GM10248 (cell line): ENCODE measurements around the gene RASEF.

Source experiments
- CTCF ChIA-PET: fragments of 300-600 bp; sonication (Branson Sonifier 250); formaldehyde crosslinking; extraction: SDS; loops from one replicate; lab custom pipeline; 2021; ENCODE audit warnings: antibody characterized with exemption; lab: Yijun Ruan, JAX
- POLR2A ChIA-PET: fragments of 350-650 bp; sonication (Branson Sonifier 250); formaldehyde crosslinking; extraction: SDS; loops from one replicate; lab custom pipeline; 2020; ENCODE audit warnings: antibody characterized with exemption; lab: Yijun Ruan, JAX
- DNase-seq: peaks from one replicate; pipeline ENCODE4 v3.0.0; 2012; ENCODE audit errors: extremely low spot score
- CTCF ChIP-seq: IDR thresholded peaks from 2 replicates; pipeline ENCODE4 v1.5.1; 2012; ENCODE audit warnings: mild to moderate bottlenecking, low read depth; ENCODE audit errors: extremely low read depth, missing control alignments, control extremely low read depth

Gene RASEF

GRCh38 chr9:83061036-83061435, 1.9 kb downstream of the RASEF start:
- DNase-seq: no peak
- TF ChIP-seq CTCF: no peak
- CTCF ChIA-PET: no interaction called here
- POLR2A ChIA-PET: no interaction called here

- no peak for DNase-seq
- CTCF ChIA-PET: no interaction called here
- POLR2A ChIA-PET: no interaction called here
- TF ChIP-seq CTCF: no peak
These were observed 2.4 kb downstream of the RASEF start for GRCh38 chr9:83060556-83060955.

GRCh38 chr9:83059417-83059816, 3.5 kb downstream of the RASEF start:
- ChIA-PET POLR2A (no interaction called here), CTCF (no interaction called here)
- no peak for TF ChIP-seq CTCF
- no peak for DNase-seq

DNA sequence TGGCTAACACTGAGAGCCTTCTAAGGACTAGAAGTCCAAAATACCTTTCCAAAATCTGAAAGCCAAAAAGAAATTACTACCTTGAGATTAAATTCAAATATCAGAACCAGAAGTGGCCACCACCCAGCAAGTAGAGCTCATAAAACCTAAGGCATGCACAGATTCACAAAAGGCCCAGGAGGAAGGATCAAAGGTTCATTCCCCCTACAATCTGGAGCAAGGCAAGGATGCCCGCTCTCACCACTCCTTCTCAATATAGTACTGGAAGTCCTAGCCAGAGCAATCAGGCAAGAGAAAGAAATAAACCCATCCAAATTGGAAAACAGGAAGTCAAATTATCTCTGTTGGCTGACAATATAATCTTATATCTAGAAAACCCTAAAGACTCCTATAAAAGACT, 6.0 kb downstream of the RASEF start:
- no peak for DNase-seq
- ChIA-PET CTCF (no interaction called here), POLR2A (no interaction called here)
- TF ChIP-seq CTCF: no peak

- ChIA-PET POLR2A (no interaction called here), CTCF (no interaction called here)
- no peak for DNase-seq
- TF ChIP-seq CTCF: no peak
These were observed 6.8 kb downstream of the RASEF start for GRCh38 chr9:83056174-83056573.

DNA sequence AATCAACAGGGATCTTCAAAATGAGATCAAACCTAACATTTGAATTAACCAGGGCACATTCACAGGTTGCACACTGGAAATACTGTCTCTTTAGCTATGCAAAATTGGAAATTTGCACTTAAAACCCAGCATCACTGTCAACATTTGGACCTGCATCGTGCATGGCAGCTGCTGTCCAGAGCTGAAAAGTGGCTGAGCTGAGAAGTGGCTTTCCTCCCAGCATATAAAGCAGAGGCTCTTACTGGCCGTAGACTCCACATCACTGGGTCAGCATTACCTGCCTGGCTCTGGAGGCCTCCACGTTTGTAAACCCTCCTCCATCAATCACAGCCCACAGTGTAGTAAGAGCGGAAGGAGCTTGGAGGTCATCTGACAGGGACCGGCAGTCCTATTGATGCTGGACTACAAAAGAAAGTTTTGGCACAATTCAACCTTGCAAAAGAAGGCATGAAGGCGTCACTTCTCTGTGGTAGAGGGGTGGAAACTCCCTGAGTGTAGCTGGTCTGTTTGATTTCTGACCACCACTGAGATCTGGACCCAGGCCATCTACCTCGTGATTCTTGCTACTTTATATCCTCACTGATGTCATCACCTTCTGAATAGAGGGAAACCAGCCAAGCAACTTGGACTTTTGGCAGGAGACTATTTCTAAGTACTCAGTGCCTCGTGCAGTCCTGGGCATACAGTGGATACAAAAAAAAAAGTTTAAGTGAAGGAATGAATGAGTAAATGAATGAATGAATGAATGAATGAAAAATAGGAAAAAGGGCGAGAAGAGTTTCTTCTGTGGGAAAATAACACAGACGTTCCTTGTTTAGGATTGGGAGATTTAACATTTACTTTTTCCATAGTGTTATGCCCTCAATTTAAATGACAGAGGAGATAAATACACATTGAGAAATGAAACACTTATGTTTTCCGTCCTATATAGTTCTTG, 14.8 kb downstream of the RASEF start:
- ChIA-PET CTCF (no interaction called here), POLR2A (no interaction called here)
- no peak for DNase-seq
- no peak for TF ChIP-seq CTCF

DNA sequence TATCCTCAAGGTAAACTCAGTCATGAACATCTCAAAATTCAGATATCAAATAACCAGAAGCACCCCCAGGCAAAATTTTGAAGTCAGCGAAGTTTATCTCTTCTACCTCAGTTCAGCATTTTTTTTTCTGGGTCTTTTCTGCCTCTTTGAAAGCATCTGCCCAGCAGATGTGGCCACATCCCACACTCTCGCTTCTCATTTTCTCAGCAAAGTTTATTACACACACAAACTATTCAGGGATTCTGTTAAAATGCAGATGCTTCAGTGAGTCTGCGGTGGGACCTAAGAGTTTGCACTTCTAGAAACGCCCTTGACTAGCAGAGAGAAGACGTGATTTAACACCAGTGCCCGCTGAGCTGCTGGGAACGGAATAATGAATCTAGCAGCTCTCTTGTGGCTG, 19.3 kb downstream of the RASEF start:
- TF ChIP-seq CTCF: no peak
- DNase-seq: no peak
- CTCF ChIA-PET: no interaction called here
- POLR2A ChIA-PET: no interaction called here
